DOHH2 (cell line): ENCODE results near the gene SLIT1.
A peak's percentile ranks its signal among the peaks of the same experiment; 100 is the strongest.

ENCODE experiments used
- H3F3A ChIP-seq: fragments of 200-600 bp; sonication (generic), shearing (Covaris generic); 2 replicates; pipeline ENCODE4 v1.6.0; 2016; ENCODE audit warnings: antibody characterized with exemption, mild to moderate bottlenecking; ENCODE audit not compliant: control insufficient read depth, insufficient read depth
- H3K27ac ChIP-seq: fragments of 200-600 bp; sonication (generic); 2 replicates; pipeline ENCODE4 v1.5.1; 2014; ENCODE audit warnings: low read depth, mild to moderate bottlenecking, low read length, moderate library complexity
- H3K27me3 ChIP-seq: fragments of 200-600 bp; sonication (generic); 2 replicates; pipeline ENCODE4 v1.6.1; 2014; ENCODE audit warnings: mild to moderate bottlenecking, low read length, mixed read lengths; ENCODE audit not compliant: control insufficient read depth
- H3K36me3 ChIP-seq: fragments of 200-600 bp; sonication (generic); 2 replicates; pipeline ENCODE4 v1.6.1; 2014; ENCODE audit warnings: mild to moderate bottlenecking, low read length, moderate library complexity, mixed read lengths; ENCODE audit not compliant: control insufficient read depth
- H3K4me1 ChIP-seq: fragments of 200-600 bp; sonication (generic); 2 replicates; pipeline ENCODE4 v1.6.1; 2014; ENCODE audit warnings: mild to moderate bottlenecking, low read length, mixed read lengths; ENCODE audit not compliant: control insufficient read depth
- H3K4me2 ChIP-seq: fragments of 200-600 bp; sonication (generic); 2 replicates; pipeline ENCODE4 v1.6.0; 2014; ENCODE audit warnings: mild to moderate bottlenecking, low read length, moderate library complexity
- H3K4me3 ChIP-seq: fragments of 200-600 bp; sonication (generic); 2 replicates; pipeline ENCODE4 v1.5.1; 2014; ENCODE audit warnings: mild to moderate bottlenecking, low read length, mixed read lengths
- H3K79me2 ChIP-seq: fragments of 200-600 bp; sonication (generic); 2 replicates; pipeline ENCODE4 v1.6.1; 2014; ENCODE audit warnings: mild to moderate bottlenecking, low read length, mixed read lengths; ENCODE audit not compliant: control insufficient read depth
- H3K9me2 ChIP-seq: fragments of 200-600 bp; sonication (generic); replicated peaks from 2 replicates; pipeline ENCODE4 v1.6.1; 2014; ENCODE audit warnings: mild to moderate bottlenecking, low read length, mixed read lengths; ENCODE audit not compliant: control insufficient read depth
- H3K9me3 ChIP-seq: fragments of 200-600 bp; sonication (generic); 2 replicates; pipeline ENCODE4 v1.6.1; 2014; ENCODE audit warnings: antibody characterized with exemption, low read length, mixed read lengths; ENCODE audit not compliant: control insufficient read depth, insufficient read depth
- H4K20me1 ChIP-seq: fragments of 200-600 bp; sonication (generic); 2 replicates; pipeline ENCODE4 v1.6.0; 2014; ENCODE audit warnings: low read depth, mild to moderate bottlenecking, antibody characterized with exemption, low read length, moderate library complexity; ENCODE audit not compliant: control insufficient read depth, insufficient read depth
- CTCF ChIP-seq: fragments of 200-600 bp; sonication (generic); IDR thresholded peaks from one replicate; pipeline ENCODE4 v1.5.1; 2014; ENCODE audit warnings: antibody characterized with exemption, mild to moderate bottlenecking, low read depth, low read length; ENCODE audit not compliant: poor library complexity, severe bottlenecking
- EZH2phosphoT487 ChIP-seq: fragments of 200-600 bp; sonication (generic); IDR thresholded peaks from 2 replicates; pipeline ENCODE4 v1.6.1; 2017; ENCODE audit warnings: borderline replicate concordance, mild to moderate bottlenecking, antibody characterized with exemption, low read length, moderate library complexity, mixed read lengths

Gene SLIT1

GRCh38 chr10:97207756-97208346 lies 22.1 kb upstream of the SLIT1 start:
- Histone ChIP-seq H3K36me3 (no peaks in the 10 kb centered on the region), H3K79me2 (no peaks in the 10 kb centered on the region), H3K9me2 (no peaks in the 10 kb centered on the region), H3K27ac (no peak overlapping the region), H3K4me3 (no peak overlapping the region), H4K20me1 (no peaks in the 10 kb centered on the region), H3K4me1 (peaks cover 13% of the 10 kb centered on the region), H3K4me2 (peak overlapping the region; percentile 12), H3K27me3 (0 out of 2 replicates have a peak, but pooled peaks cover 7% of the 10 kb centered on the region), H3K9me3 (no peaks in the 10 kb centered on the region), H3F3A (no peaks in the 10 kb centered on the region)
- no peak for TF ChIP-seq CTCF
- TF ChIP-seq EZH2phosphoT487 = no peak

GRCh38 chr10:97207131-97207530 lies 21.4 kb upstream of the SLIT1 start:
- Histone ChIP-seq H3K79me2 (no peaks in the 10 kb centered on the region), H3K27me3 (0 out of 2 replicates have a peak, but pooled peaks cover 7% of the 10 kb centered on the region), H3F3A (no peaks in the 10 kb centered on the region), H3K9me3 (no peaks in the 10 kb centered on the region), H3K4me3 (no peak overlapping the region), H3K36me3 (no peaks in the 10 kb centered on the region), H4K20me1 (no peaks in the 10 kb centered on the region), H3K4me2 (no peak overlapping the region), H3K4me1 (peaks cover 13% of the 10 kb centered on the region), H3K9me2 (no peaks in the 10 kb centered on the region), H3K27ac (no peak overlapping the region)
- TF ChIP-seq CTCF (no peak), EZH2phosphoT487 (no peak)

GRCh38 chr10:97204826-97205679 lies 19.3 kb upstream of the SLIT1 start:
- Histone ChIP-seq H3K79me2 (no peaks in the 10 kb centered on the region), H3K4me3 (no peak overlapping the region), H3K9me3 (no peaks in the 10 kb centered on the region), H3K27me3 (0 out of 2 replicates have a peak, but pooled peaks cover 7% of the 10 kb centered on the region), H3K36me3 (no peaks in the 10 kb centered on the region), H3F3A (no peaks in the 10 kb centered on the region), H3K27ac (no peak overlapping the region), H4K20me1 (no peaks in the 10 kb centered on the region), H3K9me2 (no peaks in the 10 kb centered on the region), H3K4me2 (no peak overlapping the region), H3K4me1 (peaks cover 32% of the 10 kb centered on the region)
- TF ChIP-seq CTCF (no peak), EZH2phosphoT487 (no peak)
